HG03565 (cell line): ENCODE data around the gene PPIL6.

ENCODE experiments used
- ATAC-seq: cut with Tn5 transposase; IDR thresholded peaks from one replicate; pipeline ENCODE4 v1.9.1; 2021; ENCODE audit warnings: mild to moderate bottlenecking, moderate library complexity; ENCODE audit not compliant: unreplicated experiment

PPIL6 gene

DNA sequence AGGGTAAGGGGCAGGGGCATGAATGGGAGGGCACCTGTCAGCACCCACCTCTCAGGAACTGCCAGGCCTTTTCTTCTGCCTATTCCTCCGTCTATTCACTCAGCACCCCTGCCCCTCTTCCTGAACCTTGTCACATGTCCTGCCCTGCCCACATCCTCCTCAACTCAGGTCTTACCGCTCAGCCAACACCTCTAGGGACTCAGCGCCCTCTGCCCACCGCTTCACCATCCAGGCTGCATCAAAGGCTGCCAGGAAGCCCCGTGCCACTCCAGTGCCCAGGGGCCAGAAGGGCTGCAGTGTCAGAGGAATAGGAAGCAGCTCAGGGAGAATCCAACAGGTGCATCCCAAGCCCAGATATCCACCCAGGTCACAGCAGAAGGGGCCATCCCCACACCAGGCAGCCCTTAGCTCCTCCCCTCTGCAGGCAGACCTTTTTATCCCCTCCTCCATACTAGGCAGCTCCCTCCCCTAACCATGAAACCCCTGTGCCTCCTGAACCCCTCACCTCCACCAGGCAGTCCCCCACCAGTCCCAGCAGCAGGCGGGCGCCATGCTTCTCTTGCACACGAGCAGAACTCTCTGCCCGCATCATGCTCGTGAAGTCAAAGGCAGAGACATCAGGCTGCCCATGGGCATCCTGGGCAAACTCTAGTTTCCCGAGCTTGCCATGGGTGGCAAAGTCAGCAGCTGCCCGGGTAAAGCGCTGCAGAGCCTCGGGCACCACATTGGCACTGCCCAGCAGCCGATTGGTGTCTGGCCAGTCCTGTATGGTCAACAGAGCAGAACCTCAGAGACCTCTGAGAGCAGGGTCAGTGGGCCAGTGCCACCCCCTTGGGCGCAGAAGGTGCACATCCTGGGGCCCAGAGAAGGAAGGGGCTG lies 9.6 kb upstream of the PPIL6 start:
- ATAC-seq: no peak

DNA sequence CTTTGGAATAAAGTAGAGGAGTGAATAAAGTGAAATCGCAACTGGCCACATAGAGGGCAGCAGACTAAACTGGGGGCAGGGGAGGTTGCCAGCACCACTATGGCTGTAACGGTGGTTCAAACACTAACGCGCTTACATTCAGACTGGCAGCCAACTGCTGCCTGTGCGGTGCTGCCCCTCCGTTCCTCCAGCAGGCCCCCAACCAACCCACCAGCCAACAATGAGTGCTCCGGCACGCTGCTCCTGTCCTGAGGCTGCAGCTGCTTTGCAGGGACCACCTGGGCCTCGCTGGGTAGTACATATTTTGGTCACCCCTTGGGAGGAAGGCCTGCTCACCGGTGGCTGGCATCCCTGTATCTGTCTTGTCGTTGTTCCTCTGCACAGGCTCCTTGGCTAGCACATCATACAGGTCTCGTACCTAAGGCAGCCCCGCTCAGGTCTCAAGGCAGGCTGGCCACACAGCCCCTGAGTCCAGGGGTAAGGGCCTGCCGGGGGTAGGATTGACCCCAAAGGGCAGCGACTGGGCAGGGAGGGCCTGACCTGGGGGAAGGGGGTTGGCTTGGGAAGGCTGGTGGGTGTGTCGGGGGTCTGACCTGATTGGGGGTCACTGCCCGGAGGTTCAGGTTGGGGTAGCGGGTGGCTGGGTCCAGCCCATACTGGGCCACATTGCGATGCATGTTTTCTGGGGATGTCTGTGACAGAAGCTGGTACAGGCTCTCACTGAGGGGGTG lies 8.8 kb upstream of the PPIL6 start:
- no peak for ATAC-seq

DNA sequence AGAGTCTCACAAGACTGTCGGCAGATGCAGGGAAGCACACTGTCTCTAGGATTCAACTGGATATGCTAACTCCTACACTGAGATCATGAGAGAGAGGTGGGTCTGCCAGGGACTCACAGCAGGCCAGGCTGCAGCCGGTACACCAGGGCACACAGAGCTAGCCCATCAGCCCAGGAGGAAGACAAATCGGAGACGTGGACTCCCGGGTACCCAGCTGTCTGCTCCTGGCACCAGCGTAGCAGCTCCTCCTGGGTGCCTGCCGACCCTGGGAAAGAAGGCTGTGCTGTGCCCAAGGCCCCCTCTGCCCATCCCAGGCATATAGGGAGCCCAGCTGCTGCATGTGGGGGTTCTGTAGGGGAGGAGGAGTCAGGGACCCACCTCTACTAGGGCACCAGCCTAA lies 8.2 kb upstream of the PPIL6 start:
- no peak for ATAC-seq

DNA sequence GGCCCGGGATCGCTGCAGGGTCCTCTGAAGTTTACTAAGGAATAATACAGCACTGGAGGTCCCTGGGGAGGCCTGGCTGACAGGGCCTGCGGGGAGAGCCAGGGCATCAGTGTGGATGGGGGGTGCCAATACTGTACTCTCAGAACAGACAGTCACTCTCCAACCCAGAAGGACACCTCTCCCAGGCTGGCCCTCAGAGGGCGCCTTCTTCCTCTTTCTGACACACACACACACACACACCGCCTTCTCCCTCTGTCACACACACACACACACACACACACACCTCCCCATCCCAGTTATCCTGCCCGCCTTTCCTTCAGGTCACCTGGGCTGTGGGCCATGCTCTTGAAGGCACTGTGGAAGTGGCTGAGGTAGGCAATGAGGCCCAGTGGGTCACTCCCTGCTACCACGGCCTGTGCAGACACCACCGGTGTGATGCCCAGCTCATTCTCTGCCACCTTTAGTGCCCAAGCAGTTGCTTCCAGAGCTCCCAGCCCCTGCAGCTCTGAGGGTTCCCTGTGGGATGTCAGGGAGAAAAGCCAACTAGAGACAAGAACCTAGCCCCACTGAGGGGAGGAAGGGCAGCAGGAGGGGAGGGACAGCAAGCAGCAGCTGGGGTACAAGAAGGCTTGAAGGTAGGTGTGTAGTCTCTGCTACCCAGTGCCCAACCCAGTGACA lies 7.6 kb upstream of the PPIL6 start:
- no peak for ATAC-seq

DNA sequence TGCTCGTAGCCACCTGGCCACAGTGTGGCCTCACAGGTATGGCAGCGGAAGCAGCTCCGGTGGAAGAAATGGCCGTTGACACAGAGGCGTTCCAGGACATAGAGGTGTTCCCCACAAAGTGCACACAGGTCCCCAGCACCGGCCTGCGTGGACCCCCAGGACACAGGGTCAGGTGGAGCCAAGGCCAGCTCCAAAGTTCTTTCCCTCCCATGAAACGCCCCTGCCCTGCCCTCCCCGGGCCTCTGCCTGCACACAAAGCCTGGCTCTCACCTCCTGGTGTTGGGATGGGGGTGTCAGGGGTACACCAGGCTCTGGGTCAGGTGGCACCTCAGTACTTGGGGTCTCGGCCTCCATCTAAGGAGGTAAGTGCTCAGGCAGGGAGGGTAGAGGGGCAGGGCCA lies 6.7 kb upstream of the PPIL6 start:
- no peak for ATAC-seq

DNA sequence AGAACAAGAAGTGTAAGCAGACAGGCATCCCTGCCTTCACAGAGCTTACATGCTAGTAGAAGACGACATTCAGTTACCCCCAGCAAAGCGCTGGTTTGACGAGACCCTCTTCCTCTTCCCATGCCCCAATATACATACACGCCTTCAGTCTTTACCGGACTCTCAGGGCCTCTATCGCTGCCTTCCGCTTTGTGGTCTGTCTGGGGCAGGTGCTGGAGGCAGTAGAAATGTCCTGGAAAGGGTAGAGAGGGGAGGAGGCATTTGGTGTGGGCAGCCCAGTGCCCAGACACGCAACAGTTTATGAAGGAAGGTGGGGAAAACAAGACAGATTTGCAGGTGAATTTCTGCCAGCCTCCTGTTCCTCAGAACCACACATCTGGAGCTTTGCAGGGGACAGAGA lies 6.1 kb upstream of the PPIL6 start:
- no peak for ATAC-seq

DNA sequence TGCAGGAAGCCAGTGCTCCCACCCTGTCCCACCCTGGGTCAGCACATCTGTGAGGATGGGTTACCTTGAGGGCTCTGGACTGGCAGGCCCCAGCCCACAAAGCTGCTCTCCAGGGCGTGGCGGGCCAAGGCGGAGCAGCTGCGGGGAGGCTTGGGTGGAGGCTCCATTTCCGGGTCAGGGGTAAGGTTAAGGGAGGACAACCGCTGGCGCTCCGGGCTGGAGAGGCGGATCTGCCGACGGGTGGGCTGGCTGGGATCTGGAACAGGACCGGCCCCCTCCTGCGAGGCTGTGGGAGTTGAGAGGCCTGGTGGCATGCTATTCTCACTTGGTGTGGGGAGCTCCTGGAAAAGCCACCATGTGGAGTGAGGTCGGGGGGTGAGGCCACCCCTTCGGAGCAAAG lies 5.6 kb upstream of the PPIL6 start:
- no peak for ATAC-seq

DNA sequence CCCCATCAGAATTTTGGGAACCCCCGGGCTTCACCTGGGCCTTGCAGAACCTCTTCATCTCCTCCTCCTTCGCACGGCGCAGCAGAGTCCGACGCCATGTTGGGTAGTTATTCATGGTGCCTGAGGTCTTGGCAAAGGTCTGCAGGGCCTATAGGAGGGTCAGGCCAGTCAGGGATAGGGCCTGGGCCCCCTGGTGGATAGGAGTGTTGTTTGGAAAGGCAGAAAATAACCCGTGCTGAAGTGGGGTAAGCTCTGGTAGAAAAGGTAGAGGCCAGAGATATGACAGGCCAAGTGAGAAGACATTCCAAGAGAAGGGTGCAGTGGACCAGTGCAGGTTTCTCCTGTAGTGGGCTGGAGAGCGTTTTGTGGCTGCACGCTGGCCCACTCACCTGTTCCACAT lies 5.0 kb upstream of the PPIL6 start:
- ATAC-seq: no peak

DNA sequence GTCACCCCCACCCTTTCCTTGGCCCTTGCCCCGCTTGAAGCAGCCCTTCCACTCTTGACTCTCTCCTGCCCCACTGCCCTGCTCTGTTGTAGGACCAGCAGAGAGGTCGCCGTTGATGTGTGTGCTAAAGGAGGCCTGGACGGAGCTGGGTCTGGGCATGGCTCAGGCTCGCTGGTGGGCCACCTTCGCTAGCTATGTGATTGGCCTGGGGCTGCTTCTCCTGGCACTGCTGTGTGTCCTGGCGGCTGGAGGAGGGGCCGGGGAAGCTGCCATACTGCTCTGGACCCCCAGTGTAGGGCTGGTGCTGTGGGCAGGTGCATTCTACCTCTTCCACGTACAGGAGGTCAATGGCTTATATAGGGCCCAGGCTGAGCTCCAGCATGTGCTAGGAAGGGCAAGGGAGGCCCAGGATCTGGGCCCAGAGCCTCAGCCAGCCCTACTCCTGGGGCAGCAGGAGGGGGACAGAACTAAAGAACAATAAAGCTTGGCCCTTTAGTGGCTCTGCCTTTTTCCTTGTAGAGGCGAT lies 3.1 kb upstream of the PPIL6 start:
- no peak for ATAC-seq

DNA sequence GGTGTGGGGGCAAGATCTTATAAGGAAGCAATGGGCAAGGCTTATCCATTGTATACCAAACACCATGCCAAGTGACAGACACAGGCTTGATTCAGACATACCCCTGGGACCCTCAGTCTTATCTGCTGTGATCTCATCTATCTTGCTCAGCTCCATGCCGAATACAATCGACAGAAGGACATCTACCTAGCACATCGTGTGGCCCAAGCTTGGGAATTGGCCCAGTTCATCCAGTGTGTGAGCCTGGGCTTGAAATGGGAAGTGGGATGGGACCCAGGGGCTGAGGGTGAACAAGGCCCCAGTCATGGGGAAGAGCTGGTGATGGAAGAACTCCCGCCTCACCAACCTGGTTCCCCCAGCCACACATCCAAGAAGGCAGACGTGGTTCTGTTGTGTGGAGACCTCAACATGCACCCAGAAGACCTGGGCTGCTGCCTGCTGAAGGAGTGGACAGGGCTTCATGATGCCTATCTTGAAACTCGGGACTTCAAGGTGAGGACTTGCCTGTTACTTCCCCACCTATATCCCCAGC lies 2.0 kb upstream of the PPIL6 start:
- ATAC-seq: no peak

DNA sequence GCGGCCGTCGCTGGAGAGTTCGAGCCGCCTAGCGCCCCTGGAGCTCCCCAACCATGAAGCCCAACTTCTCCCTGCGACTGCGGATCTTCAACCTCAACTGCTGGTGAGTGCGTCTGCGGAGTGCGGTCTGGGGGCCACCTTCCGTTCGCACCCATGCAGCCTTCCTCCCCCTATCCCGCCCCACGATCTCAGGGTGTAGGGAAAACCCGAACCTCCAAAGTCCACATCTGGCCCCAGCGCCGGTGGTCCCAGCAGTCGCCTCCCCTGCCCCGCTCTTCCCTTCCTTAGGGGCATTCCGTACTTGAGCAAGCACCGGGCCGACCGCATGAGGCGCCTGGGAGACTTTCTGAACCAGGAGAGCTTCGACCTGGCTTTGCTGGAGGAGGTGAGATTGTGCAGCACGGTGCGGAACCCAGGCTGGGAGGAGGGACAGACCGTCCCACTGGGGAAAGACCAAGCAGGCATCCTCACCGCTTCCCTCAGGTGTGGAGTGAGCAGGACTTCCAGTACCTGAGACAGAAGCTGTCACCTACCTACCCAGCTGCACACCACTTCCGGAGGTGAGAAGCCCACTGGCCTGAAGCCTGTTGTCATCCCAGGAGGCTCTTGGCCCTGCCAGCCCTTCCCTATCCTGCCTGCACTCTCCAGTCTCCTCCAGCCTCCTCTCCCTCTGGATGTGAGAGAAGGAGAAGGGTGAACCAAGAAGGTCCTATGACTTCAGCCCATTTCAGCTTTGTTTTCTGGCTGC lies 815 bp upstream of the PPIL6 start:
- no peak for ATAC-seq

DNA sequence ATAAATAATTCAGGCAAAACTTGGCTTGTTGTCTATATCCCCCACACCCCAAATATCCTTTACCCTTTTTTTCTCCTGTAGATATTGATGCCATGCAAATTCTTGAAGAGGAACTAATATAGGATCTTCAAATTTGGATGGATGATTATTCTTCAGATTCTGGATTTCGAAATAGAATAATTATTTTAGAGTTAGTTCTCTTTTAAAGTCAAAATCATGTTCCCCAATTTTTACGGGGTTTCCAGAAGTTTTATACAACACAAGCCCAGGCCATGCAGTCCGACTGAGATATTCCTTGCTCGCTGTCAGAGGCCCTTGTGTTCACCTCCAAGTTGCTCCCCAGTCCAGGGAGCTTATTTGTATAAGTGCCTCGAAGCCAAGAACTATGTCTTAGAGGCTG lies 4.4 kb downstream of the PPIL6 start:
- no peak for ATAC-seq

DNA sequence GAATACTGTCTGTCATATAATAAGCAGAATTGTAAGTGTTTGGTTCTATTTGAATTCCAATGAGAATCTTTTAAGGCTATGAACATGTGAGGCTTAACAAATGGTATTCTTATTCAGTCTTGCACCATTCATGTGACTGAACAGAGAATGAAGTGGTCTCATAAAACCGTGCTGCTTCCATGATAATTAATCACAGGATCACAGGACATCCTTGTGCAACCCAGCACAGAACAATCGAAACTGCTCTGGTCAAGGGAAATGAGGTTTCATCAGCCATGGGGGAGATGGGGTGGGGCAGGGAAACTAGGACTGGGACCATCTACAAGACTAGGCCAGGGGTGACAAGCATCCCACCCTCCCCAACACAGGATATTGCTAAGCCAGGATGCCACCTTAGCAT lies 6.0 kb downstream of the PPIL6 start:
- no peak for ATAC-seq

DNA sequence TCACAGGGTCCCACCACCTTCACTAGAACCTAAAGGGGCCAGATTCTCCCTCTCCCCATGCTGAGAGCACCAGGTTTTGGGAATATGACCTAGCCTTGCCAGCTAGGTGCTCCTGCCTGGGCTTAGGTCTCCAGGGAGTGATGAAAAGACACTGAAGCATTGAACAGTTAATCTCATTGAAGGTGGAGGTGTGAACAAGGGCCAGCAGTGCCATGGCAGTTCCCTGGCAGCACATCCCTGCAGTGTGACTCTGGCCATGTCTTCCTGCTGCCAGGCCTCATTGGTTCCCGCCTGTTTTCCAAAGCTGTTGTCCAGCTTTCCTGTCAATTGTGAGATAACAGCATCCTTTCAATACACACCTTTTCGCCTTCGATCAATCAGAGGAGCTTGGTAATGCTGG lies 10.9 kb downstream of the PPIL6 start:
- no peak for ATAC-seq

DNA sequence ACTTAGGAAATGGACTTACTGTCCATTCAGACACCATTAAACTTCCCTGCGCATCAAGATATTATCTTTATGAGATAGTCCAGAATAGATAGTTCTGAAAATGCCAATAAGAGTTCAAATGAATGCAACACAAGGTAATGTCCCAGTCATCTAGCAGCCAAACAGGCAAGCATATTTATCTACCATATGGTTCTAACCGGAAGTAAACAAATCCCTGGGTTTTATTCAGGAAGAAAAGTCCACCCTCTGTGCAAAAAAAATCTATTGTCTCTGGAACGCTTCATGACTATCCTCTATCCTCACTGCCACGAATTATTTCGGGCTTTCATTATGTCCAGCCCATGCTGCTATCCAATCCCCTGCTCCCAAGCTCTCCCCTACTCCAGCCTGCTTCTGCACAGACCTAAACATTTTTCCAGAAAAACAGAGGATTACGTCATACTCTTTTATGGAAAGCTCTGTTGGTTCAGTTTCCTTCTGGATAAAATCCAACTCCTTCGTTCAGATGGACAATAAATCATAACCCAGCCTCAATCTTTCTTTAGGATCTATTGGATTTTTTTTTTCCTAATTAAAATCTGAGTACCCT lies 11.4 kb downstream of the PPIL6 start:
- no peak for ATAC-seq

DNA sequence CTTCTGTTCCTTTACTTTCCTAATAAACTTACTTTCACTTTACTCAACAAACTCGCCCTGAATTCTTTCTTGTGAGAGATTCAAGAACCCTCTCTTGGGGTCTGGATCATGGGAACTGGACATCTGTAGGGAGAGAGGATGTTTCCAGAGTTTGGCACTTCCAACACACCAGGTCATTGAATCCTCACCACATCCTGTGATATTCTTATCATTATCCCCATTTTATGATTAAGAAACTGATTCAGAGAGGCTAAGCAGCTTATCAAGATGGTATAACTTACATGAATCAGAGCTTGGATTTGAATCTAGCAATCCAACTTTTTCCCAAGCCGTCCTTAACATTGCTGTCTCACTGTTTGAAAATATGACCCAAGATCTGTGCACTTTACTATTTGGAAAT lies 15.5 kb downstream of the PPIL6 start:
- ATAC-seq: no peak

DNA sequence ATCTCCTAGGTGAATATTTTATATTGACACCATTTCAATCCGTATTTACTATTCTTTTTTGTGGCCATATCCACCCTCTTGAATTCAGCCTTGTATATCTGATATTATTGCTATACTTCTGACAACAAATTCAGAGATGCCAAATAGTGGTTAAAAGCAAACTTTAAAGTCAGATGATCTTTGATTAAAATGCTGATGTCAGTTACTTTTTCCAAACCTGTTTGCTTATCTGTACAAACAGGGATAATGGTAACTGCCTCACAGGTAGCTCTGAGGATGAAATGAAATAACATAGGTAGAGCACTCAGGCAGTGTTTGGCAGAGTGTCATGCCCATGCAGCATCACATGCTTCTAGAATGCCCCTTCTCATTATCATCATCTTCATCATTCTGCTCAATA lies 19.2 kb downstream of the PPIL6 start:
- ATAC-seq: no peak

DNA sequence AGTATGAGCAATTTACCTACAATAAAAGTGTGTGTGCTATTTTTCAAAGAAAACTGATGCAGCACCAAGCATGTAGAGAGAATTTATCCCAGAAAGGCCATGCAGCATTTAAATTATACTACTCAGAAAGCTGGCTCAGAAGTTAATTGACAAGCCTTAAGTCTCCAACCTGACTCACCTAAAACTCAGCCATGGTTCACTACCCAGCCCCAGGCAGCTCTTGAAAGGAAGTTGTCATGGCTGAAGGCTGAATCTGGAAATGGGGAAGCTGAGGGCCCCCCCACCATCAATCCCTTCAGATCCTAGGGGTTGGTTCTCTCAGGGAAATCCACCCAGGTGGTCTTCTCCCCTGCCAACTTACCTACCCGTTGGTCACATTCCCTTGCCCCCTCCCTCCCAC lies 19.7 kb downstream of the PPIL6 start:
- ATAC-seq: no peak

DNA sequence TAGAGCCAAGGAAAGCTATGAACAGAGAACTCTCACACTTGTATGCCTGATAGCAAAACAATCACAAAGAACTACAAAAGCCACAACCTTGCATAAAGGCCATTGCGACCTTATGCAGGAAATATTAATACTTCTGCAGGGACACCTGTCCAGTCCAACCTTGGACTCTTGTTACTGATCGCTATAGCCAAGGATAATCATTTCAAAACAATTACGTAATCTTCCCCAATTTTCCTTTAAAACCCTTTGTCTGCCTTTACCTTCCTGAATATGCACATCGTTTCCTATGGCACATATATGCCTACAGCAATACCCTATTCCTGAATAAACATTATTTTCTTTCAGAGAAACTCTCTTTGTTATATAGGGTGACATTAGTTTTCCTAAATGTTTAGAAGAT lies 22.8 kb downstream of the PPIL6 start:
- no peak for ATAC-seq

DNA sequence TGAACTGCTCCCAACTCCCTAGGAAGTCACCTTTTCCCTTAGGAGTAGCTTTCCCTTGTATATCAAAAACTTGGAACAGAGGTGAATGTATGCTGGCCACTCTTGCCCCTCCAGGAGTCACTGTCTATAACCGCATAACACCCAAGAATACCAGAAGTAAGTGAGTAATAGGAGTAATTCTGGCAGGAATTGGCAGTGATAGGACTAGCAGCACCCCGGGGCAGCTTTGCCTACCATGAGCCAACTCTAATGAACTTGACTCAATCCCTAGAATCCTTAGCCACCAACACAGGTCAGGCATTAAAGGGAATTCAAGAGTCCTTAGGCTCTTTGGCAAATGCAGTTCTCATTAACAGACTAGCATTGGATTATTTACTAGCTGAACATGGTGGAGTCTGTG lies 29.4 kb downstream of the PPIL6 start:
- no peak for ATAC-seq
